T47D (cell line): ENCODE results near the gene DHX8.

ENCODE experiments used
- DNase-seq, 2 experiments: peaks; one replicate each; pipeline versions ENCODE4 v3.0.0 to v3.0.0-alpha.2; 2011 to 2012; ENCODE audit warnings: low read depth in 1 of 2, low spot score in 1 of 2
- JUND ChIP-seq: IDR thresholded peaks from 2 replicates; pipeline ENCODE4 v1.6.1; 2012; ENCODE audit warnings: low read depth
- in situ Hi-C: cut with HindIII; loops from 2 replicates; pipeline ENCODE4 v1.10.0; 2016; ENCODE audit warnings: low sequenced_read_pairs, low pct_unique_long_range_greater_than_20kb

The DHX8 gene

DNA sequence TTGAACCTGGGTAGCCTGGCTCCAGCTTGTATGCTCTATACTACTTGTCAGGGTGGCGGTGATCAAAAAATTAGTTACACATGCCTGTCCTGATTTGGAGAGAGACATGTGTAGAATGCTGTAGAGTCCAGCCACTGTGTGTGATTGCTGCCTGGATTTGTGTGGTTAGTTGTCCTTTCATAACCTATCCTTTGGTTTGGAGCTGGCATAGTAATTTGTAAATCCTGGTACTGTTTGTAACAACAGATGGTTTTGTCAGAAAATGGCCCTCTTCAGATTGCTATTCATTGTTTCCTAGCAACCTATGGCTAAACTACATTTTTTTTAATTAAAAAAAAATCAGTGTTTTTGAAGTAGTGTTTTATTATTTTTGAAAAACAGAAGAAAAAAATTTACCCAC, 31.9 kb downstream of the DHX8 start:
- in situ Hi-C loops = no loop called here
- no peak for TF ChIP-seq JUND
- no peak for DNase-seq

DNA sequence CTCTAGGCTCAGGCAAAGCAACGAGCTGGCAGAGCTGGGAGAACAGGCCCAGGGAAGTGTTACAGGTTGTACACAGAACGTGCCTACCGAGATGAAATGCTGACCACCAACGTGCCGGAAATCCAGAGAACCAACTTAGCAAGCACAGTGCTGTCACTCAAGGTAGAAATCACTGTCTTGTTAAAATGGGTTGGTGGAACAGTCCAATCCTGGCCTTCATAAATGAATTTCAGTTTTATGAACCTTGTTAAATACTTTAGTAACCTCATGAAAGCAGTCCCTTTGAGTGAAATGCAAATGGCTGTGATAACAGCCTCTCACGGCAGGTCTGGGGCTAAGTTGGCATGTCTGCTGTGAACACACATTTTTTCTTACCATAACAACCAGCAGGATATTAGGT, 33.4 kb downstream of the DHX8 start:
- in situ Hi-C loops = no loop called here
- no peak for DNase-seq
- TF ChIP-seq JUND = no peak

DNA sequence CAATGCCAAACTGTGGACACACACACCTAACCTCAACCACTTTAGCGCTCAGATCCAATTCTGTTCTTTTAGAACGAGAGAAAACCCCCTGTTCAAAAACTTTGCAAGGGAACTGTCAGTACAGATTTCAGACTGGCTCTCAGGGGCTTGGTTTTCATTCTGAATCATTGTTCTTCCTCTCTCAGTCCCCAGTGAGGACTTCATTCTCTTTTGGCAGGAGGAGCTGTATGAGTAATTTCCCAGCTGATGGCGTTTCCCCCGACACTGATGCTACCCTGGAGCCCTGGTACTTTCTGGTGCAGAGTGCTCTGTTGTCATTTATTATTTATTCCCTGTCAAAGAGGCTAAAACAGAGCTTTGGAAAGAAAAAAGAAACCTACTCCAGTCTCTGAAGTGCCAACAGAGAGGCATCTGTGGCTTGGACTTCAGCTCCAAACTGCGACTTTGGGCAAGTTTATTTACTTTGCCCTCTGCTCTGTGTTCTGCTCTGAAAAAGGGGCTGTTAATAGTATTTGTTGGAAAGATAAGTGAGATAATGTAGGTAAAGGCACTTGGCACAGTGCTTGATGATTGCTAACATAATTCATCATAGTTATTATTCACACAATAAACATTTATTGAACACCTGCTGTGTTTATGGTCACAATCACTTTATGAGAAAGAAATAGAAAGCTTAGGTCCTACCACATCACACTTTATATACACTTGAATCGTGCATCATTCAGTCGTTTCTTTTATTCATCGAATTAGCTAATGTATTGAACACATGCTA, 34.0 kb downstream of the DHX8 start:
- in situ Hi-C loops = no loop called here
- no peak for DNase-seq
- no peak for TF ChIP-seq JUND

GRCh38 chr17:43521389-43521788, 37.6 kb downstream of the DHX8 start:
- no peak for DNase-seq
- no peak for TF ChIP-seq JUND
- in situ Hi-C loops = no loop called here

GRCh38 chr17:43524945-43525575, 41.3 kb downstream of the DHX8 start:
- in situ Hi-C loops = no loop called here
- no peak for TF ChIP-seq JUND
- DNase-seq = no peak

GRCh38 chr17:43526886-43527648, 43.3 kb downstream of the DHX8 start:
- in situ Hi-C loops = no loop called here
- DNase-seq = no peak
- TF ChIP-seq JUND = no peak

- in situ Hi-C loops = no loop called here
- DNase-seq = no peak
- TF ChIP-seq JUND = no peak
Observed at GRCh38 chr17:43528319-43528987, 44.7 kb downstream of the DHX8 start.

DNA sequence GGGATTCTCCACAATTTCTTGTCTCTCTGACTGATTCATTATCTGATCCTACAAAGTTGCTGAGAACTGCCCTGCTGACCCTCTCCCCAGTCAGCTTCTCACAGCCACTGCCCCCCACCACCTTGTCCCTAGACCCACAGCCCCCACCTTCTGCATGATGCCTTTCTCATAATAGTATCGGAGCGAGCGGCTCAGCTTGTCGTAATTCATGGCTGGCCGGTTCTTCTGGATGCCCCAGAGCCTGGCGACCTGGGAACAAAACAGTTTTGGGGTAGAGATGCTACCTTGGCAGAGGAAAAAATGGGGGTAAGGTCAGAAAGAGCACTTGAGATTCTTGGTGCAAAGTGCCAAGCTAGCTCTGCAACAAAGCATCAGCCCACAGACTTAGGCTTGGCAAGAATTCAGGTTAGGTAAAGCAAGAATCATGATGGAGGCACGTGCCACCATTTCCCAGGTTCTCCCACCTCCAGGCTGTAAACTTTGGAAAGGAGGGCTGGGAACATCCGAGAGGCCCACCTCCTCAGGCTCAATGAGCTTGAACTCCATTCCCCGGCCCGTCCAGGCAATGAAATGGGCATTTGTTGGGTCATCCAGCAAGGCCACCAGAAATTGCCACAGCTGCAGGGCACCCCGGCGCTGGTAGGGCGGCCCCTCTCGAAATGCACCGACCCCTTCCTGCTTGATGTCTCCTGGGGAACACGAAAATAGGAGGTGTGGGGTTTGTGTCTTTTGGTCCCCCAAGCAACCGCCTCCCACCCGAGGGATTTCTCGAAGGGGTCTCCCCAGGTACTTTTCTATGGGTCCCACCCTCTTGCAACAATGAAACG, 45.4 kb downstream of the DHX8 start:
- in situ Hi-C loops = no loop called here
- no peak for DNase-seq
- TF ChIP-seq JUND = no peak

DNA sequence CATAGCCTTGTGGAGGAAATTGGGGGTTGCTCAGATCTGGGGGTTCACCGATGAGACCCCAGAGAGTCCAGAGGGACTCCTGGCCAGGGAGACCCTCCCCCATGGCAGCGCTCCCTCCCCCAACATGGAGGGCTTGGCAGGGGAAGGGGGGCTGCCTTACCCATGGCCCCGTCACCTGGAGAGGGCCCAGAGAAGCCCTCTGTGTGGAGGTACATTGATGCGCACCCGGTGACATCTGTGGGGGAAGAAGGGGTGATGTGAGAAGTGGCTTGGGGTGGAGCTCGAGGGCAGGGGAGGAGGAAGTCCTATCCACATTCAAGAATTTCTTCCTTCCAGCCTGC, 46.1 kb downstream of the DHX8 start:
- in situ Hi-C loops = no loop called here
- DNase-seq = no peak
- TF ChIP-seq JUND = no peak

GRCh38 chr17:43530288-43531081, 46.7 kb downstream of the DHX8 start:
- DNase-seq = peak in 1 of 2 experiments; percentile 38
- in situ Hi-C loops = no loop called here
- no peak for TF ChIP-seq JUND

DNA sequence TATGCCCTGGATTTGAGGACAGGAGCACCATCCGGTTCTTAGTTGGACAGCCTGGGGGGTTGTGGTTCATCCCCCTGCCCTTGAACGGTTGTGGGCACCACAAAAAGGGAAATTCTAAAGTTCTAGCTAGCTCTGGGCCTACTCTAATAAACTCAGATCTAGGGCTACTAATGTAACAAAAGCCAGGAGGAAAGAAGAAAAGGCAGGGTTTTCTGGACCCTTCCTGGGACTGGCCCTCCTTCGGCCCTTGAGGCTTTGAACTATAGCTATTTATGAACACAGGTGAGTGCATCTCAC, 47.3 kb downstream of the DHX8 start:
- in situ Hi-C loops = no loop called here
- DNase-seq = no peak
- TF ChIP-seq JUND = no peak
